Measurements from ENCODE around the gene C1QTNF1.
"Not testable (repeated sequence)": the region's sequence is repeated elsewhere in the genome, so short reads cannot be mapped to it uniquely, and the experiment has no call there.

C1QTNF1 gene

GRCh38 chr17:79023180-79023705 lies 726 bp upstream of the C1QTNF1 start:
- DNase-seq (ENCODE audit: low read depth) = no peak

GRCh38 chr17:79024901-79025737 lies 1.1 kb downstream of the C1QTNF1 start:
- no peak for DNase-seq (ENCODE audit: low read depth)

- DNase-seq (ENCODE audit: low read depth) = no peak
Observed at GRCh38 chr17:79026376-79027273, 2.7 kb downstream of the C1QTNF1 start.

- no peak for DNase-seq (ENCODE audit: low read depth)
Observed at GRCh38 chr17:79027274-79027924, 3.4 kb downstream of the C1QTNF1 start.

GRCh38 chr17:79027925-79028491 lies 4.0 kb downstream of the C1QTNF1 start:
- no peak for DNase-seq (ENCODE audit: low read depth)

- DNase-seq (ENCODE audit: low read depth) = no peak
Observed at GRCh38 chr17:79028496-79029326, 4.7 kb downstream of the C1QTNF1 start.

- DNase-seq (ENCODE audit: low read depth) = no peak
Observed at GRCh38 chr17:79029327-79030009, 5.5 kb downstream of the C1QTNF1 start.

- not testable (repeated sequence) for DNase-seq (ENCODE audit: low read depth)
Observed at GRCh38 chr17:79030636-79031035, 6.7 kb downstream of the C1QTNF1 start.

- no peak for DNase-seq (ENCODE audit: low read depth)
Observed at GRCh38 chr17:79031996-79032875, 8.3 kb downstream of the C1QTNF1 start.

- no peak for DNase-seq (ENCODE audit: low read depth)
Observed at GRCh38 chr17:79033046-79033616, 9.2 kb downstream of the C1QTNF1 start.

- DNase-seq (ENCODE audit: low read depth) = no peak
Observed at GRCh38 chr17:79033741-79034501, 10.0 kb downstream of the C1QTNF1 start.

- no peak for DNase-seq (ENCODE audit: low read depth)
Observed at GRCh38 chr17:79034931-79035485, 11.0 kb downstream of the C1QTNF1 start.

GRCh38 chr17:79035686-79036085 lies 11.7 kb downstream of the C1QTNF1 start:
- no peak for DNase-seq (ENCODE audit: low read depth)

- DNase-seq (ENCODE audit: low read depth) = no peak
Observed at GRCh38 chr17:79036181-79036580, 12.2 kb downstream of the C1QTNF1 start.

- no peak for DNase-seq (ENCODE audit: low read depth)
Observed at GRCh38 chr17:79036596-79036995, 12.6 kb downstream of the C1QTNF1 start.

GRCh38 chr17:79038545-79039135 lies 14.7 kb downstream of the C1QTNF1 start:
- no peak for DNase-seq (ENCODE audit: low read depth)

GRCh38 chr17:79039171-79039570 lies 15.2 kb downstream of the C1QTNF1 start:
- DNase-seq (ENCODE audit: low read depth) = no peak

Data from activated T-helper 1 cell treated with Interleukin-2 at 50 U/mL for 16 hours (primary cell).